ENCODE data around the gene STIP1.

DNA sequence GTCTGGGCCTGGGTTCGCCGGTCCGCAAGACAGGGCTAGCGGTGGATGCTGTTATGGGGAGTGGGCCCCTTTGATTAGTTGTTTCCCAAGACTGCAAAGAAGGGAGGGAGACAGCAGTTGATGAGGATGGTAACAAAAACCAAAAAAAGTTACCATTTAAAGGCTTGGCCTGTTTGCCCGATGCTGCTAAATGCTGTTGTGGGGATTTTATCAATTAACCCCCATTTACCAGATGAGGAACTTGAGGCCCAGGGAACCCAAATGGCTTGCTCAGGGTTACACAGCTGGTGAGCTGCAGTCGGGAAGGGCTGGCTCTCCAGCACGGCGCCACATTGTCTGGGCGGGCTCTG, 36.7 kb downstream of the STIP1 start:
- TF ChIP-seq POLR2AphosphoS5 (IDR thresholded peaks at IDR 0.05; ENCODE audit: low read depth, low read length): no peak
- TF ChIP-seq TAF1 (IDR thresholded peaks at IDR 0.05; ENCODE audit: borderline replicate concordance, low read depth, low read length): no peak
- no peak for TF ChIP-seq POLR2A (IDR thresholded peaks at IDR 0.05; ENCODE audit: low read depth, low read length)
